Cardiac muscle cell (in vitro differentiated cells and primary cell): ENCODE measurements around the gene ZNF649. TPM values are rescaled to one million over a fixed set of nuclear protein-coding genes. Genes with fewer than 3 reads are reported as not detected.

Experiments used
- DNase-seq, 2 donors: peaks; one replicate each; pipeline versions ENCODE4 v3.0.0 to v3.0.0-alpha.2; 2010 to 2017; ENCODE audit warnings: low read depth in 1 of 2, low spot score in 1 of 2
- H3K27ac ChIP-seq: fragments of 200-600 bp; sonication (generic); 2 replicates; pipeline ENCODE4 v1.5.1; 2016
- H3K27me3 ChIP-seq: fragments of 200-600 bp; sonication (generic); 2 replicates; pipeline ENCODE4 v1.6.0; 2016; ENCODE audit warnings: control low read depth
- H3K36me3 ChIP-seq: fragments of 200-600 bp; sonication (generic); 2 replicates; pipeline ENCODE4 v1.5.1; 2016; ENCODE audit warnings: control low read depth
- H3K4me1 ChIP-seq: fragments of 200-600 bp; sonication (generic); 2 replicates; pipeline ENCODE4 v1.8.1; 2017; ENCODE audit warnings: low read depth, mild to moderate bottlenecking, mixed run types
- H3K4me3 ChIP-seq: fragments of 200-600 bp; sonication (generic); 2 replicates; pipeline ENCODE4 v1.5.1; 2016; ENCODE audit warnings: mild to moderate bottlenecking
- H3K9me3 ChIP-seq: fragments of 200-600 bp; sonication (generic); 2 replicates; pipeline ENCODE4 v1.5.1; 2017; ENCODE audit warnings: low read depth, mild to moderate bottlenecking, control low read depth
- polyA plus RNA-seq: library from polyadenylated mRNA; unstranded; fragments of >200 nt; fragmentation: Nextera tagmentation; extraction: Ambion mirVana; gene quantifications from 2 replicates; pipeline ENCODE4 v1.2.1, GENCODE V29; 2016
- total RNA-seq: library from RNA; depleted of rRNA; stranded (reverse); fragments of >200 nt; gene quantifications from 2 replicates; pipeline ENCODE4 v1.2.3, GENCODE V29; 2016
- TF ChIP-seq, protein P1 (sequence below): IDR thresholded peaks from 2 replicates; pipeline ENCODE4 v1.5.1; 2012; ENCODE audit warnings: low read depth, mild to moderate bottlenecking, low read length

Gene ZNF649
- total and polyA plus RNA-seq, 2 experiments from 2014 or later, result 17.4 to 26.3 TPM

- DNase-seq, result peak; percentile 91 to 96
- Histone ChIP-seq H3K27ac (peak within 1 kb of the TSS; percentile 79), H3K4me1 (peaks cover 4% of the 10 kb centered on the region), H3K9me3 (peaks cover 8% of the 10 kb centered on the region), H3K4me3 (peak within 1 kb of the TSS; percentile 62), H3K27me3 (no peaks in the 10 kb centered on the region), H3K36me3 (peaks cover 34% of the 10 kb centered on the region)
- TF ChIP-seq, protein P1, sequence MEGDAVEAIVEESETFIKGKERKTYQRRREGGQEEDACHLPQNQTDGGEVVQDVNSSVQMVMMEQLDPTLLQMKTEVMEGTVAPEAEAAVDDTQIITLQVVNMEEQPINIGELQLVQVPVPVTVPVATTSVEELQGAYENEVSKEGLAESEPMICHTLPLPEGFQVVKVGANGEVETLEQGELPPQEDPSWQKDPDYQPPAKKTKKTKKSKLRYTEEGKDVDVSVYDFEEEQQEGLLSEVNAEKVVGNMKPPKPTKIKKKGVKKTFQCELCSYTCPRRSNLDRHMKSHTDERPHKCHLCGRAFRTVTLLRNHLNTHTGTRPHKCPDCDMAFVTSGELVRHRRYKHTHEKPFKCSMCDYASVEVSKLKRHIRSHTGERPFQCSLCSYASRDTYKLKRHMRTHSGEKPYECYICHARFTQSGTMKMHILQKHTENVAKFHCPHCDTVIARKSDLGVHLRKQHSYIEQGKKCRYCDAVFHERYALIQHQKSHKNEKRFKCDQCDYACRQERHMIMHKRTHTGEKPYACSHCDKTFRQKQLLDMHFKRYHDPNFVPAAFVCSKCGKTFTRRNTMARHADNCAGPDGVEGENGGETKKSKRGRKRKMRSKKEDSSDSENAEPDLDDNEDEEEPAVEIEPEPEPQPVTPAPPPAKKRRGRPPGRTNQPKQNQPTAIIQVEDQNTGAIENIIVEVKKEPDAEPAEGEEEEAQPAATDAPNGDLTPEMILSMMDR, result no peak
These were observed 17.0 kb downstream of the ZNF649 start, which contains the start of gene ZNF577 for GRCh38 chr19:51887522-51888498. ZNF577 (minus strand) TSS chr19:51887951; CDS start chr19:51880382, 7,569 bp downstream.

- H3K4me3 ChIP-seq, result no peak overlapping the region
- no peak for DNase-seq
- peaks cover 16% of the 10 kb centered on the region for H3K36me3 ChIP-seq
- H3K27ac ChIP-seq, result no peak overlapping the region
- H3K9me3 ChIP-seq, result no peaks in the 10 kb centered on the region
- no peaks in the 10 kb centered on the region for H3K27me3 ChIP-seq
- TF ChIP-seq, protein P1, result no peak
- H3K4me1 ChIP-seq, result peaks cover 4% of the 10 kb centered on the region
These were observed 20.1 kb downstream of the ZNF649 start for GRCh38 chr19:51884713-51885112.

- Histone ChIP-seq H3K27me3 (no peaks in the 10 kb centered on the region), H3K4me1 (peaks cover 4% of the 10 kb centered on the region), H3K4me3 (no peak overlapping the region), H3K27ac (no peak overlapping the region), H3K9me3 (no peaks in the 10 kb centered on the region), H3K36me3 (peaks cover 23% of the 10 kb centered on the region)
- TF ChIP-seq, protein P1, result no peak
- no peak for DNase-seq
These were observed 22.3 kb downstream of the ZNF649 start for GRCh38 chr19:51882518-51882917.

DNA sequence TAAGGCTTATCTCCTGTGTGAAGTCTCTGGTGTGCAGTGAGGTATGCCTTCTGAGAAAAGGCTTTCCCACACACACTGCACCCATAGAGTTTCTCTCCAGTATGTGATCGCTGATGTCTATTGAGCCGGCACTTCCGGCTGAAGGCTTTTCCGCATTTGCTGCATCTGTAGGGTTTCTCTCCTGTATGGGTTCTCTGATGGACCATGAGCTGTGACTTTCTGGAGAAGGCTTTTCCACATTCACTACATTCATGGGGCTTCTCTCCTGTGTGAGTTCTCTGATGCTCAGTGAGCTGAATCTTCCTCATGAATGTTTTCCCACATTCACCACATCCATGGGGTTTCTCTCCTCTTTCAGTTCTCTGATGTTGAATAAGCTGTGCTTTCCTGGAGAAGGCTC lies 31.7 kb downstream of the ZNF649 start:
- DNase-seq, result no peak
- Histone ChIP-seq H3K27me3 (no peaks in the 10 kb centered on the region), H3K36me3 (peaks cover 32% of the 10 kb centered on the region), H3K27ac (no peak overlapping the region), H3K4me1 (no peaks in the 10 kb centered on the region), H3K4me3 (no peak overlapping the region), H3K9me3 (peaks cover 4% of the 10 kb centered on the region)
- TF ChIP-seq, protein P1, result no peak

DNA sequence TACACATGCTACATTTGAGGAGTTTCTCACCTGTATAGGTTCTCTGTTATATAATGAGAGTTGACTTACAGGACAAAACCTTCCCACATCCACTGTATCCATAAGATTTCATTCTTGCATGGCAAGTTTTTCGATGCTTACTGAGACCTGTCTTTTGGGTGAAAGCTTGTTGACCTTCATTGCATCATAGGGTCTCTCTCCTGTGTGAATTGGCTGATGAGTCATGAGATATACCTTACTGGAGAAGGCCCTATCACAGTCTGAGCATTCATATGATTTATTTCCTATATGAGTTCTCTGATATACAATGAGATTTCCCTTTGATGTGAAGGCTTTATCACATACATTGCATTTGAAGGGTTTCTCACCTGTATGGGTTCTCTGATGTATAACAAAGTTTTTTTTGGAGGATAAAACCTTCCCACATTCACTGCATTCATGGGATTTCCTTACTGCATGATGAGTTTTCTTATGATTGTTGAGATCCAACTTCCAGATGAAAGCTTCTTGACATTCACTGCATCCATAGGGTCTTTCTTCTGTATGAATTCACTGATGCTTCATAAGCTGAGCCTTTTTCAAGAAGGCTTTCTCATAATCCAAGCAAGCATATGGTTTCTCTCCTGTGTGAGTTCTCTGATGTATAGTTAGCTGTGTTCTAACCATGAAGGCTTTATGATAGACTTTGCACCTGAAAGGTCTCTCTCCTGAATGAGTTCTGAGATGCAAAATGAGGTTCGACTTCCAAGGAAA lies 42.8 kb downstream of the ZNF649 start:
- Histone ChIP-seq H3K9me3 (peaks cover 5% of the 10 kb centered on the region), H3K4me3 (no peak overlapping the region), H3K36me3 (no peaks in the 10 kb centered on the region)

More for the DNA sequence above, 42.8 kb downstream of the ZNF649 start:
- TF ChIP-seq, protein P1, result no peak
- no peak for DNase-seq
- Histone ChIP-seq H3K4me1 (no peaks in the 10 kb centered on the region), H3K27me3 (no peaks in the 10 kb centered on the region), H3K27ac (no peak overlapping the region)
